Erythroblast (primary cell): ENCODE data around the gene PIGK.

Experiments used
- GATA1 ChIP-seq: IDR thresholded peaks from 2 replicates; pipeline ENCODE4 v1.6.1; 2011; ENCODE audit warnings: low read depth, mild to moderate bottlenecking, control low read depth, low read length, moderate library complexity
- POLR2A ChIP-seq: IDR thresholded peaks from 2 replicates; pipeline ENCODE4 v1.6.1; 2011; ENCODE audit warnings: mild to moderate bottlenecking, low read length

- TF ChIP-seq POLR2A, result no peak
- TF ChIP-seq GATA1, result no peak
Measured at GRCh38 chr1:77238462-77238861, 19.2 kb upstream of the PIGK start.
